Smooth muscle cell (in vitro differentiated cells): ENCODE measurements around the gene TYMP. TPM values are rescaled to one million over a fixed set of nuclear protein-coding genes. Genes with fewer than 3 reads are reported as not detected.

Source experiments
- DNase-seq: peaks from one replicate; lab custom pipeline; 2025; ENCODE audit not compliant: unreplicated experiment; lab: John Stamatoyannopoulos, UW
- H2AFZ ChIP-seq: fragments of 200-600 bp; sonication (generic); 2 replicates; pipeline ENCODE4 v1.6.0; 2016; ENCODE audit warnings: antibody characterized with exemption, low read depth, mild to moderate bottlenecking
- H3F3A ChIP-seq: fragments of 200-600 bp; sonication (generic); 2 replicates; pipeline ENCODE4 v1.6.0; 2017; ENCODE audit warnings: antibody characterized with exemption, low read depth
- H3K27ac ChIP-seq: fragments of 200-600 bp; sonication (generic); 2 replicates; pipeline ENCODE4 v1.5.1; 2016; ENCODE audit warnings: low read depth, mild to moderate bottlenecking
- H3K27me3 ChIP-seq: fragments of 200-600 bp; sonication (generic); 2 replicates; pipeline ENCODE4 v1.6.1; 2016; ENCODE audit warnings: low read depth, mild to moderate bottlenecking
- H3K36me3 ChIP-seq: fragments of 200-600 bp; sonication (generic); 2 replicates; pipeline ENCODE4 v1.5.1; 2016; ENCODE audit warnings: low read depth
- H3K4me1 ChIP-seq: fragments of 200-600 bp; sonication (generic); 2 replicates; pipeline ENCODE4 v1.5.1; 2016; ENCODE audit warnings: low read depth
- H3K4me2 ChIP-seq: fragments of 200-600 bp; sonication (generic); 2 replicates; pipeline ENCODE4 v1.6.0; 2016; ENCODE audit warnings: mild to moderate bottlenecking
- H3K4me3 ChIP-seq: fragments of 200-600 bp; sonication (generic); 2 replicates; pipeline ENCODE4 v1.5.1; 2016; ENCODE audit warnings: mild to moderate bottlenecking
- H3K79me2 ChIP-seq: fragments of 200-600 bp; sonication (generic); 2 replicates; pipeline ENCODE4 v1.6.0; 2016; ENCODE audit warnings: low read depth, mild to moderate bottlenecking
- H3K9ac ChIP-seq: fragments of 200-600 bp; sonication (generic); 2 replicates; pipeline ENCODE4 v1.6.0; 2016; ENCODE audit warnings: low read depth
- H3K9me3 ChIP-seq: fragments of 200-600 bp; sonication (generic); replicated peaks from 2 replicates; pipeline ENCODE4 v1.5.1; 2016; ENCODE audit warnings: low read depth
- H4K20me1 ChIP-seq: fragments of 200-600 bp; sonication (generic); 2 replicates; pipeline ENCODE4 v1.6.0; 2016; ENCODE audit warnings: low read depth
- CTCF ChIP-seq: fragments of 200-600 bp; sonication (generic); IDR thresholded peaks from 2 replicates; pipeline ENCODE4 v1.5.1; 2017; ENCODE audit warnings: borderline replicate concordance, mild to moderate bottlenecking, antibody characterized with exemption; ENCODE audit not compliant: insufficient read depth, poor library complexity, severe bottlenecking
- WGBS: methylation state at CpG from one replicate; pipeline ENCODE4 v1.1.7; 2016; ENCODE audit warnings: low lambda C conversion rate; 5-methylcytosine and 5-hydroxymethylcytosine counted together
- polyA plus RNA-seq: library from polyadenylated mRNA; unstranded; fragments of >200 nt; fragmentation: Nextera tagmentation; extraction: Ambion mirVana; gene quantifications from 2 replicates; pipeline ENCODE4 v1.2.1, GENCODE V29; 2016
- total RNA-seq: library from RNA; depleted of rRNA; stranded (reverse); fragments of >200 nt; gene quantifications from 2 replicates; pipeline ENCODE4 v1.2.3, GENCODE V29; 2014

TYMP gene
- total and polyA plus RNA-seq, 2 experiments from 2014 or later: 87.4 to 287 TPM

GRCh38 chr22:50545522-50546325, 15.9 kb upstream of the TYMP start, which contains the start of gene KLHDC7B:
TSS of gene KLHDC7B (plus strand) at chr22:50545899. CDS start at chr22:50546244, 345 bp downstream.
- no peaks in the 10 kb centered on the region for H3K9me3 ChIP-seq
- peak; percentile 17 for TF ChIP-seq CTCF
- H3K9ac ChIP-seq: peak within 1 kb of the TSS; percentile 41
- peak within 1 kb of the TSS; percentile 85 for H3K4me2 ChIP-seq
- H3K27me3 ChIP-seq: no peaks in the 10 kb centered on the region
- H2AFZ ChIP-seq: no peak within 1 kb of the TSS
- 47% methylated on average over 7 of the region's 10 CpGs for WGBS
- H3K27ac ChIP-seq: peak within 1 kb of the TSS; percentile 47
- H3K79me2 ChIP-seq: no peaks in the 10 kb centered on the region
- H3K36me3 ChIP-seq: no peaks in the 10 kb centered on the region
- no peaks in the 10 kb centered on the region for H3F3A ChIP-seq
- H4K20me1 ChIP-seq: no peaks in the 10 kb centered on the region
- DNase-seq: no peak
- peaks cover 12% of the 10 kb centered on the region for H3K4me1 ChIP-seq
- H3K4me3 ChIP-seq: no peak within 1 kb of the TSS

GRCh38 chr22:50544746-50545253, 15.0 kb upstream of the TYMP start:
- H3K79me2 ChIP-seq: no peaks in the 10 kb centered on the region
- peaks cover 15% of the 10 kb centered on the region for H3K4me1 ChIP-seq
- no peaks in the 10 kb centered on the region for H3K27me3 ChIP-seq
- TF ChIP-seq CTCF: no peak
- no peak for DNase-seq
- peak overlapping the region; percentile 47 for H3K27ac ChIP-seq
- peak overlapping the region; percentile 85 for H3K4me2 ChIP-seq
- H3K4me3 ChIP-seq: peak overlapping the region; percentile 35
- H3K36me3 ChIP-seq: no peaks in the 10 kb centered on the region
- peak overlapping the region; percentile 75 for H2AFZ ChIP-seq
- no peaks in the 10 kb centered on the region for H3F3A ChIP-seq
- H3K9ac ChIP-seq: peak overlapping the region; percentile 41
- no peaks in the 10 kb centered on the region for H4K20me1 ChIP-seq
- 79% methylated on average over 5 of the region's 5 CpGs for WGBS
- H3K9me3 ChIP-seq: no peaks in the 10 kb centered on the region

GRCh38 chr22:50544078-50544745, 14.4 kb upstream of the TYMP start:
- 12% methylated on average over 52 of the region's 52 CpGs for WGBS
- no peaks in the 10 kb centered on the region for H4K20me1 ChIP-seq
- H3K4me1 ChIP-seq: peaks cover 18% of the 10 kb centered on the region
- no peaks in the 10 kb centered on the region for H3K79me2 ChIP-seq
- H3K4me3 ChIP-seq: peak overlapping the region; percentile 35
- peak; percentile 49 for TF ChIP-seq CTCF
- H3K9me3 ChIP-seq: no peaks in the 10 kb centered on the region
- peaks cover 3% of the 10 kb centered on the region for H3F3A ChIP-seq
- no peaks in the 10 kb centered on the region for H3K27me3 ChIP-seq
- H3K9ac ChIP-seq: peak overlapping the region; percentile 47
- peak; percentile 53 for DNase-seq
- H3K36me3 ChIP-seq: no peaks in the 10 kb centered on the region
- H3K4me2 ChIP-seq: peak overlapping the region; percentile 85
- peak overlapping the region; percentile 75 for H2AFZ ChIP-seq
- H3K27ac ChIP-seq: peak overlapping the region; percentile 47
